ENCODE data around the gene MDM1. TPM values are rescaled to one million over a fixed set of nuclear protein-coding genes. Genes with fewer than 3 reads are reported as not detected.

Gene MDM1
- total RNA-seq, 1 experiment from 2014 or later = 10.0 TPM

DNA sequence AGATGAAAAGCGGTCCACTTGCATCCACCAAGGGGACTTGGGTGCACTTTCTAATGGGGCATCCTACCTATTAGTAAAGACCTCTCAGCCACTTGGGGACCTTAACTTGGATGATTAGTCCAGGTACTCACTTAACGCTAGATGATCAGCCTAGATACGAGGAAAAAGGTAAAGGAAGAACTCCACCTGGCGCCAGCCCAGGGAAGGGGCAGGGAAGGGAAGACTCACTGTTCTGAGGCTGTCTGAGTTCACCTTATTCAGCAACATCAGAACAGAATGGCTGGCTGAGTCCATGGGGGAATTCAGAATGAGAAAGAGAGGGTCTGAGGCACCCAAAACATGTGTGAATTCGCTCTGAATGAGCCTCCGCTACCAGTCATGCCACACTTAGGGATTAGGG, 85.8 kb downstream of the MDM1 start:
- ChIA-PET RAD21 (ENCODE audit: low non-redundant PET in 1 of 2, low total read pairs in 2 of 2, uncharacterized antibody in 2 of 2, unreplicated experiment in 2 of 2) (no interaction called here), CTCF (no interaction called here), POLR2A (no interaction called here)
- no peak overlapping the region for H3K4me3 ChIP-seq (replicated peaks in 1 of 2; ENCODE audit: low read depth in 1 of 2, low read length in 2 of 2)
- H3K27ac ChIP-seq (ENCODE audit: low read depth, low read length) = no peak overlapping the region
- no peak overlapping the region for H3K9ac ChIP-seq (ENCODE audit: low read length)
- DNase-seq (ENCODE audit: low read depth, low spot score) (no peak), ATAC-seq (no peak)
- no peaks in the 10 kb centered on the region for H3K9me2 ChIP-seq (ENCODE audit: insufficient read depth)
- no peak for TF ChIP-seq FOSL1 (IDR thresholded peaks at IDR 0.05; ENCODE audit: low read depth)
- TF ChIP-seq POLR2AphosphoS5 (IDR thresholded peaks at IDR 0.05; ENCODE audit: low read depth, low read length) = no peak
- TF ChIP-seq JUND (IDR thresholded peaks at IDR 0.05) = no peak
- TF ChIP-seq SIN3A (IDR thresholded peaks at IDR 0.05; ENCODE audit: low read depth) = no peak
- TF ChIP-seq YY1 (IDR thresholded peaks at IDR 0.05; ENCODE audit: extremely low read depth, insufficient replicate concordance, low read depth, low read length) = no peak
- TF ChIP-seq, protein P1, sequence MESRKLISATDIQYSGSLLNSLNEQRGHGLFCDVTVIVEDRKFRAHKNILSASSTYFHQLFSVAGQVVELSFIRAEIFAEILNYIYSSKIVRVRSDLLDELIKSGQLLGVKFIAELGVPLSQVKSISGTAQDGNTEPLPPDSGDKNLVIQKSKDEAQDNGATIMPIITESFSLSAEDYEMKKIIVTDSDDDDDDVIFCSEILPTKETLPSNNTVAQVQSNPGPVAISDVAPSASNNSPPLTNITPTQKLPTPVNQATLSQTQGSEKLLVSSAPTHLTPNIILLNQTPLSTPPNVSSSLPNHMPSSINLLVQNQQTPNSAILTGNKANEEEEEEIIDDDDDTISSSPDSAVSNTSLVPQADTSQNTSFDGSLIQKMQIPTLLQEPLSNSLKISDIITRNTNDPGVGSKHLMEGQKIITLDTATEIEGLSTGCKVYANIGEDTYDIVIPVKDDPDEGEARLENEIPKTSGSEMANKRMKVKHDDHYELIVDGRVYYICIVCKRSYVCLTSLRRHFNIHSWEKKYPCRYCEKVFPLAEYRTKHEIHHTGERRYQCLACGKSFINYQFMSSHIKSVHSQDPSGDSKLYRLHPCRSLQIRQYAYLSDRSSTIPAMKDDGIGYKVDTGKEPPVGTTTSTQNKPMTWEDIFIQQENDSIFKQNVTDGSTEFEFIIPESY (IDR thresholded peaks at IDR 0.05; ENCODE audit: extremely low read depth, insufficient replicate concordance, low read length) = no peak
- TF ChIP-seq RAD21 (IDR thresholded peaks at IDR 0.05; ENCODE audit: low read depth) = no peak
- TF ChIP-seq, protein P2, sequence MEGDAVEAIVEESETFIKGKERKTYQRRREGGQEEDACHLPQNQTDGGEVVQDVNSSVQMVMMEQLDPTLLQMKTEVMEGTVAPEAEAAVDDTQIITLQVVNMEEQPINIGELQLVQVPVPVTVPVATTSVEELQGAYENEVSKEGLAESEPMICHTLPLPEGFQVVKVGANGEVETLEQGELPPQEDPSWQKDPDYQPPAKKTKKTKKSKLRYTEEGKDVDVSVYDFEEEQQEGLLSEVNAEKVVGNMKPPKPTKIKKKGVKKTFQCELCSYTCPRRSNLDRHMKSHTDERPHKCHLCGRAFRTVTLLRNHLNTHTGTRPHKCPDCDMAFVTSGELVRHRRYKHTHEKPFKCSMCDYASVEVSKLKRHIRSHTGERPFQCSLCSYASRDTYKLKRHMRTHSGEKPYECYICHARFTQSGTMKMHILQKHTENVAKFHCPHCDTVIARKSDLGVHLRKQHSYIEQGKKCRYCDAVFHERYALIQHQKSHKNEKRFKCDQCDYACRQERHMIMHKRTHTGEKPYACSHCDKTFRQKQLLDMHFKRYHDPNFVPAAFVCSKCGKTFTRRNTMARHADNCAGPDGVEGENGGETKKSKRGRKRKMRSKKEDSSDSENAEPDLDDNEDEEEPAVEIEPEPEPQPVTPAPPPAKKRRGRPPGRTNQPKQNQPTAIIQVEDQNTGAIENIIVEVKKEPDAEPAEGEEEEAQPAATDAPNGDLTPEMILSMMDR (IDR thresholded peaks at IDR 0.05 in 2 of 3, conservative IDR thresholded peaks at IDR 0.05 in 1 of 3; ENCODE audit: borderline replicate concordance in 1 of 3, insufficient read depth in 1 of 3, low read depth in 2 of 3, low read length in 2 of 3) = no peak
- TF ChIP-seq SRF (IDR thresholded peaks at IDR 0.05; ENCODE audit: low read depth) = no peak
- TF ChIP-seq ZNF274 (IDR thresholded peaks at IDR 0.05; ENCODE audit: low read depth, low read length) = no peak
- TF ChIP-seq ELF1 (IDR thresholded peaks at IDR 0.05; ENCODE audit: borderline replicate concordance, low read depth) = no peak
- TF ChIP-seq CEBPB (IDR thresholded peaks at IDR 0.05; ENCODE audit: low read depth) = no peak
- TF ChIP-seq EZH2phosphoT487 (IDR thresholded peaks at IDR 0.05; ENCODE audit: borderline replicate concordance) = no peak
- BruUV-seq (replicated peaks) = no TSS peak
- H3K4me2 ChIP-seq (ENCODE audit: low read length) = no peak overlapping the region
- no peaks in the 10 kb centered on the region for H3K79me2 ChIP-seq (ENCODE audit: insufficient read depth, low read length)
- no peaks in the 10 kb centered on the region for H3K4me1 ChIP-seq (ENCODE audit: control insufficient read depth in 1 of 2, insufficient read depth in 2 of 2, low read length in 2 of 2)
- no peak overlapping the region for H2AFZ ChIP-seq (ENCODE audit: low read depth, low read length, poor library complexity, severe bottlenecking)
- intact Hi-C loops (cut with micrococcal nuclease) = no loop called here
- no peaks in the 10 kb centered on the region for H3K9me3 ChIP-seq (ENCODE audit: control insufficient read depth in 1 of 2, insufficient read depth in 1 of 2, low read depth in 1 of 2, low read length in 2 of 2)
- H4K20me1 ChIP-seq (ENCODE audit: insufficient read depth) = no peaks in the 10 kb centered on the region
- H3K36me3 ChIP-seq (ENCODE audit: control insufficient read depth in 1 of 2, insufficient read depth in 2 of 2, low read length in 2 of 2) = no peaks in the 10 kb centered on the region
- H3K27me3 ChIP-seq (ENCODE audit: insufficient read depth, low read length) = no peaks in the 10 kb centered on the region
